Smooth muscle cell (in vitro differentiated cells): ENCODE results near the gene CDC14B. TPM values are rescaled to one million over a fixed set of nuclear protein-coding genes. Genes with fewer than 3 reads are reported as not detected.

Experiments
- DNase-seq: peaks from one replicate; lab custom pipeline; 2025; ENCODE audit not compliant: unreplicated experiment; lab: John Stamatoyannopoulos, UW
- H2AFZ ChIP-seq: fragments of 200-600 bp; sonication (generic); 2 replicates; pipeline ENCODE4 v1.6.0; 2016; ENCODE audit warnings: antibody characterized with exemption, low read depth, mild to moderate bottlenecking
- H3F3A ChIP-seq: fragments of 200-600 bp; sonication (generic); 2 replicates; pipeline ENCODE4 v1.6.0; 2017; ENCODE audit warnings: antibody characterized with exemption, low read depth
- H3K27ac ChIP-seq: fragments of 200-600 bp; sonication (generic); 2 replicates; pipeline ENCODE4 v1.5.1; 2016; ENCODE audit warnings: low read depth, mild to moderate bottlenecking
- H3K27me3 ChIP-seq: fragments of 200-600 bp; sonication (generic); 2 replicates; pipeline ENCODE4 v1.6.1; 2016; ENCODE audit warnings: low read depth, mild to moderate bottlenecking
- H3K36me3 ChIP-seq: fragments of 200-600 bp; sonication (generic); 2 replicates; pipeline ENCODE4 v1.5.1; 2016; ENCODE audit warnings: low read depth
- H3K4me1 ChIP-seq: fragments of 200-600 bp; sonication (generic); 2 replicates; pipeline ENCODE4 v1.5.1; 2016; ENCODE audit warnings: low read depth
- H3K4me2 ChIP-seq: fragments of 200-600 bp; sonication (generic); 2 replicates; pipeline ENCODE4 v1.6.0; 2016; ENCODE audit warnings: mild to moderate bottlenecking
- H3K4me3 ChIP-seq: fragments of 200-600 bp; sonication (generic); 2 replicates; pipeline ENCODE4 v1.5.1; 2016; ENCODE audit warnings: mild to moderate bottlenecking
- H3K79me2 ChIP-seq: fragments of 200-600 bp; sonication (generic); 2 replicates; pipeline ENCODE4 v1.6.0; 2016; ENCODE audit warnings: low read depth, mild to moderate bottlenecking
- H3K9ac ChIP-seq: fragments of 200-600 bp; sonication (generic); 2 replicates; pipeline ENCODE4 v1.6.0; 2016; ENCODE audit warnings: low read depth
- H3K9me3 ChIP-seq: fragments of 200-600 bp; sonication (generic); replicated peaks from 2 replicates; pipeline ENCODE4 v1.5.1; 2016; ENCODE audit warnings: low read depth
- H4K20me1 ChIP-seq: fragments of 200-600 bp; sonication (generic); 2 replicates; pipeline ENCODE4 v1.6.0; 2016; ENCODE audit warnings: low read depth
- CTCF ChIP-seq: fragments of 200-600 bp; sonication (generic); IDR thresholded peaks from 2 replicates; pipeline ENCODE4 v1.5.1; 2017; ENCODE audit warnings: borderline replicate concordance, mild to moderate bottlenecking, antibody characterized with exemption; ENCODE audit not compliant: insufficient read depth, poor library complexity, severe bottlenecking
- WGBS: methylation state at CpG from one replicate; pipeline ENCODE4 v1.1.7; 2016; ENCODE audit warnings: low lambda C conversion rate; 5-methylcytosine and 5-hydroxymethylcytosine counted together
- polyA plus RNA-seq: library from polyadenylated mRNA; unstranded; fragments of >200 nt; fragmentation: Nextera tagmentation; extraction: Ambion mirVana; gene quantifications from 2 replicates; pipeline ENCODE4 v1.2.1, GENCODE V29; 2016
- total RNA-seq: library from RNA; depleted of rRNA; stranded (reverse); fragments of >200 nt; gene quantifications from 2 replicates; pipeline ENCODE4 v1.2.3, GENCODE V29; 2014

Gene CDC14B
- total and polyA plus RNA-seq, 2 experiments from 2014 or later = 5.7 to 16.0 TPM

- Histone ChIP-seq H3K9ac (no peak overlapping the region), H3K9me3 (no peaks in the 10 kb centered on the region), H3K4me1 (peaks cover 9% of the 10 kb centered on the region), H3K27me3 (no peaks in the 10 kb centered on the region), H3K4me2 (no peak overlapping the region), H2AFZ (no peak overlapping the region), H3K79me2 (peaks cover 23% of the 10 kb centered on the region), H3K36me3 (no peaks in the 10 kb centered on the region), H4K20me1 (peaks cover 16% of the 10 kb centered on the region), H3K4me3 (no peak overlapping the region), H3F3A (no peaks in the 10 kb centered on the region), H3K27ac (no peak overlapping the region)
- no peak for TF ChIP-seq CTCF
- 94% methylated on average over 4 of the region's 4 CpGs for WGBS
- DNase-seq = no peak
Measured at GRCh38 chr9:96457266-96457665, 162.4 kb downstream of the CDC14B start.

- WGBS = 83% methylated on average over 2 of the region's 2 CpGs
- Histone ChIP-seq H3K9me3 (no peaks in the 10 kb centered on the region), H3K4me1 (no peaks in the 10 kb centered on the region), H3K79me2 (peaks cover 37% of the 10 kb centered on the region), H2AFZ (no peak overlapping the region), H3K4me2 (no peak overlapping the region), H3K36me3 (no peaks in the 10 kb centered on the region), H3K9ac (no peak overlapping the region), H3K4me3 (no peak overlapping the region), H3K27me3 (no peaks in the 10 kb centered on the region), H4K20me1 (peaks cover 30% of the 10 kb centered on the region), H3F3A (no peaks in the 10 kb centered on the region), H3K27ac (no peak overlapping the region)
- no peak for DNase-seq
- TF ChIP-seq CTCF = peak; percentile 13
Measured at GRCh38 chr9:96453625-96454024, 166.0 kb downstream of the CDC14B start.

- peaks cover 34% of the 10 kb centered on the region for H3K79me2 ChIP-seq
Measured at GRCh38 chr9:96450613-96451528, 168.8 kb downstream of the CDC14B start.

More at GRCh38 chr9:96450613-96451528, 168.8 kb downstream of the CDC14B start:
- no peaks in the 10 kb centered on the region for H3K27me3 ChIP-seq
- H3K9ac ChIP-seq = peak overlapping the region; percentile 71
- H3K27ac ChIP-seq = peak overlapping the region; percentile 63
- no peaks in the 10 kb centered on the region for H3F3A ChIP-seq
- peaks cover 30% of the 10 kb centered on the region for H4K20me1 ChIP-seq
- H2AFZ ChIP-seq = peak overlapping the region; percentile 68
- H3K4me1 ChIP-seq = no peaks in the 10 kb centered on the region
- no peaks in the 10 kb centered on the region for H3K36me3 ChIP-seq
- DNase-seq = no peak
- no peaks in the 10 kb centered on the region for H3K9me3 ChIP-seq
- H3K4me3 ChIP-seq = peak overlapping the region; percentile 79
- no peak for TF ChIP-seq CTCF
- under 1% methylated on average over 44 of the region's 63 CpGs for WGBS
- peak overlapping the region; percentile 96 for H3K4me2 ChIP-seq

Other genes starting within 250 kb of the CDC14B start
- gene SLC35D2, start 236.1 kb downstream of the CDC14B start, total RNA-seq = 15.7 and 25.5 TPM in 2 replicates
- 16.5 and 25.5 TPM in 2 replicates for gene SLC35D2, start 236.1 kb downstream of the CDC14B start, polyA plus RNA-seq
- gene ZNF367, start 201.5 kb downstream of the CDC14B start, total RNA-seq = 2.8 and 3.9 TPM in 2 replicates
- 1.3 and 3.2 TPM in 2 replicates for gene ZNF367, start 201.5 kb downstream of the CDC14B start, polyA plus RNA-seq
- 12.1 and 13.5 TPM in 2 replicates for gene HABP4, start 169.7 kb downstream of the CDC14B start, total RNA-seq
- 26.8 and 28.9 TPM in 2 replicates for gene HABP4, start 169.7 kb downstream of the CDC14B start, polyA plus RNA-seq
- gene PRXL2C, start 35.5 kb upstream of the CDC14B start, total RNA-seq = 3.9 and 5.6 TPM in 2 replicates
- gene PRXL2C, start 35.5 kb upstream of the CDC14B start, polyA plus RNA-seq = 3.5 and 4.4 TPM in 2 replicates
- gene ZNF510, start 158.2 kb upstream of the CDC14B start, total RNA-seq = 9.9 and 10.7 TPM in 2 replicates
- gene ZNF510, start 158.2 kb upstream of the CDC14B start, polyA plus RNA-seq = 2.1 and 2.4 TPM in 2 replicates
- gene ZNF782, start 234.7 kb upstream of the CDC14B start, total RNA-seq = 4.3 and 6.1 TPM in 2 replicates
- 0.53 and 0.98 TPM in 2 replicates for gene ZNF782, start 234.7 kb upstream of the CDC14B start, polyA plus RNA-seq